WTC11 (cell line): Measurements from ENCODE around the gene TMPRSS13.

Source experiments
- TF ChIP-seq, protein P1 (sequence below): sonication (generic); formaldehyde crosslinking; IDR thresholded peaks from 2 replicates; pipeline ENCODE4 v1.8.0; 2022; ENCODE audit warnings: mild to moderate bottlenecking, missing genetic modification reagents
- TF ChIP-seq, protein P2 (sequence below): fragments of 200-600 bp; IDR thresholded peaks from 2 replicates; pipeline ENCODE4 v1.8.0; 2022; ENCODE audit warnings: antibody characterized with exemption
- TF ChIP-seq, protein P3 (sequence below): sonication (generic); formaldehyde crosslinking; IDR thresholded peaks from 2 replicates; pipeline ENCODE4 v1.8.1; 2023; ENCODE audit warnings: mild to moderate bottlenecking, missing genetic modification reagents, moderate library complexity
- TF ChIP-seq, protein P4 (sequence below): sonication (generic); formaldehyde crosslinking; IDR thresholded peaks from 2 replicates; pipeline ENCODE4 v1.8.0; 2022; ENCODE audit warnings: missing genetic modification reagents

DNA sequence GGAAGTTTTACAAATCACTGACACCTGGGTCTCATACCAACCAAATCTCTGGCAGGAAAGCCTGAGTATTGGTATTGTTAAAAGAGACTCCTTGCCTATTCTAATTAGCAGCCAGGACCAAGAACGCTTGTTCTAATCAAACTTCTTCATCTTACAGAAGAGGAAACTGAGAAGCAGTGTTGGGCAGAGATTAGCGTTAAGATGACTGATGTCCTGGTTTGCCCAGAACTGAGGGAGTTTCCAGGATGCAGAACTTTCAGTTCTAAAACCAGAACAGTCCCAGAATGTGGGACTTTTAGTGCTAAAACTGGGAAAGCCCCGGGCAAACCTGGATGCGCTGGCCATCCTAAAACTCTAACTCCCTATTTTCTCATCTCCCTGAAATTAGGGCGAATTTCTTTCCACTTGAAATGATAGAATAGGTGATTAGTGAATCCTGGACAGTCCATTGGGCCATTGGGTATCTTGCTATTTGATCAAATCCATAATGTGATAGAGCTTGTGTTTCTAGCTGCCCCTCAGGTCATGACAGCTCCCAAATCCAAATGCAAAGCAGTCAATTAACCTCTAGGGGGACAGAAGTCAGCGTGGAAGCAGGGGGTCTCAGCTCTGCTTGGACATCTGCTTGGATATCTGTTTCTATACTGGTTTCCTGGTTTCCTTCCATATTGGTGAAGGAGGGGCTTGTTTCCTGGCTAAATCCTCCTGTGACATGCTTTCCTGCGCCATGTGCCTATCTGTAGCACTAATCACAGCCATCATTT lies 16.0 kb upstream of the TMPRSS13 start:
- TF ChIP-seq, protein P1, sequence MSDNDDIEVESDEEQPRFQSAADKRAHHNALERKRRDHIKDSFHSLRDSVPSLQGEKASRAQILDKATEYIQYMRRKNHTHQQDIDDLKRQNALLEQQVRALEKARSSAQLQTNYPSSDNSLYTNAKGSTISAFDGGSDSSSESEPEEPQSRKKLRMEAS: no peak
- TF ChIP-seq, protein P2, sequence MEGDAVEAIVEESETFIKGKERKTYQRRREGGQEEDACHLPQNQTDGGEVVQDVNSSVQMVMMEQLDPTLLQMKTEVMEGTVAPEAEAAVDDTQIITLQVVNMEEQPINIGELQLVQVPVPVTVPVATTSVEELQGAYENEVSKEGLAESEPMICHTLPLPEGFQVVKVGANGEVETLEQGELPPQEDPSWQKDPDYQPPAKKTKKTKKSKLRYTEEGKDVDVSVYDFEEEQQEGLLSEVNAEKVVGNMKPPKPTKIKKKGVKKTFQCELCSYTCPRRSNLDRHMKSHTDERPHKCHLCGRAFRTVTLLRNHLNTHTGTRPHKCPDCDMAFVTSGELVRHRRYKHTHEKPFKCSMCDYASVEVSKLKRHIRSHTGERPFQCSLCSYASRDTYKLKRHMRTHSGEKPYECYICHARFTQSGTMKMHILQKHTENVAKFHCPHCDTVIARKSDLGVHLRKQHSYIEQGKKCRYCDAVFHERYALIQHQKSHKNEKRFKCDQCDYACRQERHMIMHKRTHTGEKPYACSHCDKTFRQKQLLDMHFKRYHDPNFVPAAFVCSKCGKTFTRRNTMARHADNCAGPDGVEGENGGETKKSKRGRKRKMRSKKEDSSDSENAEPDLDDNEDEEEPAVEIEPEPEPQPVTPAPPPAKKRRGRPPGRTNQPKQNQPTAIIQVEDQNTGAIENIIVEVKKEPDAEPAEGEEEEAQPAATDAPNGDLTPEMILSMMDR: peak; percentile 11; the same call in 1 of the 2 replicates
- TF ChIP-seq, protein P3, sequence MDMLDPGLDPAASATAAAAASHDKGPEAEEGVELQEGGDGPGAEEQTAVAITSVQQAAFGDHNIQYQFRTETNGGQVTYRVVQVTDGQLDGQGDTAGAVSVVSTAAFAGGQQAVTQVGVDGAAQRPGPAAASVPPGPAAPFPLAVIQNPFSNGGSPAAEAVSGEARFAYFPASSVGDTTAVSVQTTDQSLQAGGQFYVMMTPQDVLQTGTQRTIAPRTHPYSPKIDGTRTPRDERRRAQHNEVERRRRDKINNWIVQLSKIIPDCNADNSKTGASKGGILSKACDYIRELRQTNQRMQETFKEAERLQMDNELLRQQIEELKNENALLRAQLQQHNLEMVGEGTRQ (CRISPR knock-in tag): no peak
- TF ChIP-seq, protein P4, sequence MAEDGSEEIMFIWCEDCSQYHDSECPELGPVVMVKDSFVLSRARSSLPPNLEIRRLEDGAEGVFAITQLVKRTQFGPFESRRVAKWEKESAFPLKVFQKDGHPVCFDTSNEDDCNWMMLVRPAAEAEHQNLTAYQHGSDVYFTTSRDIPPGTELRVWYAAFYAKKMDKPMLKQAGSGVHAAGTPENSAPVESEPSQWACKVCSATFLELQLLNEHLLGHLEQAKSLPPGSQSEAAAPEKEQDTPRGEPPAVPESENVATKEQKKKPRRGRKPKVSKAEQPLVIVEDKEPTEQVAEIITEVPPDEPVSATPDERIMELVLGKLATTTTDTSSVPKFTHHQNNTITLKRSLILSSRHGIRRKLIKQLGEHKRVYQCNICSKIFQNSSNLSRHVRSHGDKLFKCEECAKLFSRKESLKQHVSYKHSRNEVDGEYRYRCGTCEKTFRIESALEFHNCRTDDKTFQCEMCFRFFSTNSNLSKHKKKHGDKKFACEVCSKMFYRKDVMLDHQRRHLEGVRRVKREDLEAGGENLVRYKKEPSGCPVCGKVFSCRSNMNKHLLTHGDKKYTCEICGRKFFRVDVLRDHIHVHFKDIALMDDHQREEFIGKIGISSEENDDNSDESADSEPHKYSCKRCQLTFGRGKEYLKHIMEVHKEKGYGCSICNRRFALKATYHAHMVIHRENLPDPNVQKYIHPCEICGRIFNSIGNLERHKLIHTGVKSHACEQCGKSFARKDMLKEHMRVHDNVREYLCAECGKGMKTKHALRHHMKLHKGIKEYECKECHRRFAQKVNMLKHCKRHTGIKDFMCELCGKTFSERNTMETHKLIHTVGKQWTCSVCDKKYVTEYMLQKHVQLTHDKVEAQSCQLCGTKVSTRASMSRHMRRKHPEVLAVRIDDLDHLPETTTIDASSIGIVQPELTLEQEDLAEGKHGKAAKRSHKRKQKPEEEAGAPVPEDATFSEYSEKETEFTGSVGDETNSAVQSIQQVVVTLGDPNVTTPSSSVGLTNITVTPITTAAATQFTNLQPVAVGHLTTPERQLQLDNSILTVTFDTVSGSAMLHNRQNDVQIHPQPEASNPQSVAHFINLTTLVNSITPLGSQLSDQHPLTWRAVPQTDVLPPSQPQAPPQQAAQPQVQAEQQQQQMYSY (CRISPR knock-in tag): no peak
